ENCODE results near the gene PLCB3.

PLCB3 gene

GRCh38 chr11:64251016-64251752 lies at the start of gene PLCB3:
TSS of gene PLCB3 (plus strand) at chr11:64251530. CDS start at chr11:64251650, 120 bp downstream.
- no peak for DNase-seq (ENCODE audit: low read depth in 2 of 2)

GRCh38 chr11:64201543-64201942 lies 49.8 kb upstream of the PLCB3 start:
- no peak for DNase-seq (ENCODE audit: low read depth in 2 of 2)

- no peak for DNase-seq (ENCODE audit: low read depth in 2 of 2)
Measured at GRCh38 chr11:64202992-64203391, 48.3 kb upstream of the PLCB3 start.

GRCh38 chr11:64203421-64204079 lies 47.8 kb upstream of the PLCB3 start:
- DNase-seq (ENCODE audit: low read depth in 2 of 2), result no peak

GRCh38 chr11:64204080-64204440 lies 47.3 kb upstream of the PLCB3 start:
- DNase-seq (ENCODE audit: low read depth in 2 of 2), result no peak

GRCh38 chr11:64204464-64204989 lies 46.8 kb upstream of the PLCB3 start:
- DNase-seq (ENCODE audit: low read depth in 2 of 2), result peak; percentile 58 to 70

GRCh38 chr11:64206457-64207255 lies 44.7 kb upstream of the PLCB3 start, which contains the start of gene FERMT3:
TSS of gene FERMT3 (plus strand) at chr11:64206721. CDS start at chr11:64207365, 644 bp downstream.
- peak in 1 of 2 donors; percentile 56 for DNase-seq (ENCODE audit: low read depth in 2 of 2)

- peak; percentile 69 to 77 for DNase-seq (ENCODE audit: low read depth in 2 of 2)
Measured at GRCh38 chr11:64207256-64208085, 43.9 kb upstream of the PLCB3 start.

- no peak for DNase-seq (ENCODE audit: low read depth in 2 of 2)
Measured at GRCh38 chr11:64208086-64208795, 43.1 kb upstream of the PLCB3 start.

GRCh38 chr11:64208796-64209562 lies 42.4 kb upstream of the PLCB3 start:
- DNase-seq (ENCODE audit: low read depth in 2 of 2), result no peak

- DNase-seq (ENCODE audit: low read depth in 2 of 2), result no peak
Measured at GRCh38 chr11:64209563-64209843, 41.8 kb upstream of the PLCB3 start.

GRCh38 chr11:64210301-64211020 lies 40.9 kb upstream of the PLCB3 start:
- DNase-seq (ENCODE audit: low read depth in 2 of 2), result no peak

GRCh38 chr11:64211181-64211872 lies 40.0 kb upstream of the PLCB3 start:
- no peak for DNase-seq (ENCODE audit: low read depth in 2 of 2)

- no peak for DNase-seq (ENCODE audit: low read depth in 2 of 2)
Measured at GRCh38 chr11:64216879-64217278, 34.5 kb upstream of the PLCB3 start.

GRCh38 chr11:64218628-64219353 lies 32.5 kb upstream of the PLCB3 start:
- no peak for DNase-seq (ENCODE audit: low read depth in 2 of 2)

GRCh38 chr11:64219354-64219684 lies 32.0 kb upstream of the PLCB3 start:
- DNase-seq (ENCODE audit: low read depth in 2 of 2), result no peak

- DNase-seq (ENCODE audit: low read depth in 2 of 2), result no peak
Measured at GRCh38 chr11:64219755-64220154, 31.6 kb upstream of the PLCB3 start.

GRCh38 chr11:64220271-64220670 lies 31.1 kb upstream of the PLCB3 start:
- DNase-seq (ENCODE audit: low read depth in 2 of 2), result no peak

Data from activated CD8-positive, alpha-beta memory T cell treated with anti-CD3 and anti-CD28 coated beads for 4 hours (primary cell).